Coronary artery (tissue), 2 donors: ENCODE measurements around the gene CAMTA1.

Experiments
- DNase-seq: peaks from one replicate; pipeline ENCODE4 v3.0.0-alpha.2; 2017; ENCODE audit warnings: low spot score
- H3K27ac ChIP-seq, 2 donors: fragments of 200-600 bp; sonication (generic); one replicate each; pipeline ENCODE4 v1.5.1; 2016 to 2019
- H3K4me3 ChIP-seq: fragments of 200-600 bp; sonication (generic); 2 replicates; pipeline ENCODE4 v1.5.1; 2016; ENCODE audit warnings: mild to moderate bottlenecking, moderate library complexity
- CTCF ChIP-seq: fragments of 200-600 bp; sonication (generic); IDR thresholded peaks from one replicate; pipeline ENCODE4 v1.5.1; 2019; ENCODE audit warnings: antibody characterized with exemption

Gene CAMTA1

DNA sequence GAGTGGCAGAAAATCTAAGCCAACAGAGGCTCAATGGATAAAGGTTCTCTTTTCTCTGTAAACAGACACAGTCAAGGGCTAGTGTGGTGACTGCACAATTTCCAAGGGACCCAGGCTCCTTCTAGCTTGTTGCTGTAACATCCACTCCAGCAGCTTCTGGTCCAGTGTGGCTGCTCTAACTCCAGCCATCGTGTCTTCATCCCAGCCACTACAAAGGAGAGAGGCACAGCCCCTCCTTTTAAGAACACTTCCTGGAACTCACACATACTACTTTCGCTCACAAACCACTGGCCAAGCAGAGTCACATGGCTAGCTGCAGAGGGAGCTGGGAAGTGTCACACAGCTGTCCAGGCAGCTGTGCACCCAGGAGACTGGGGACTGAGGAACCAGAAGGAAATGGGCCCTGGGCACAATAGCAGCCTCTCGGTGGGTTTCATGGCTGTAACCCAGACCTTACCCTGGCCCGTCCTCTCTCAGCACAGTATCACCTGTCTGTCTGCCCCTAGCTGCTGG lies 797.3 kb downstream of the CAMTA1 start:
- no peak overlapping the region for H3K27ac ChIP-seq
- no peak overlapping the region for H3K4me3 ChIP-seq
- no peak for DNase-seq
- TF ChIP-seq CTCF: no peak

DNA sequence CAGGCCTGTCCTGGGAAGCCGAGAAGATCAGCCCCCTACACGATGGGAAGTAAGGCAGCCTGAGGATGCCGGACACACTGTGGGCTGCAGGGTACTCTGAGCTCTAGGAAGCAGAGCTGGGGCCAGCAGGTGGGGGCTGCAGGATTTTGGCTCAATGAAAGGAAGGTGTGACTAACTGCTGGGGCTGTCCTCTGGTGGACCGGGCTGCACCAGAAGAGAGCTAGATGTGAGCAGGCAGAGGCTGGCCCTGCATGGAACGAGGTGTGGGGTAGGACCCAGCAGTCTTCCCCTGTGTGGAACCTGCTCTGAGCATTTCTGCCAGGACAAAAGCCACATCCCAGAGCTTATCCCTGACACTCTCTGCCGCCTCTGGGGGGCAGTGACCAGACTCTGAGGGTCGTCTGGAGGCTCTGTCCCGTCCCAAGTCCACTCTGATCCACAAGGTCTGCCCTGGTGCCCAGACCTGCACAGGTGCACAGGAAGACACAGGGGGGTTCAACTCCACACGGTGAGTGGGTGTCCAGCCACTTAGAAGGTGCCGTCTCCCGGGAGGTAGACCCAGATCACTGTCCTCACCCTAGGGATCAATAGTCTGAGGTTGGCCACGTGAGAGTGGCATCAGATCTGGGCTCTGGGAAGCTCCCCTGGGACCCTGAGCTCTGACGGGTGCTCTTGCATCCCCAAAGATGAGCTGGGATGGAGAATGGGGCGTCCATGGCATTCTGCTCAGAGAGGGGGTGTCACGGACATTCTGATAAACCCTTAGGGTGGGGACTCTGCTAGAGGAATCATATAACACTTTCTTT lies 798.2 kb downstream of the CAMTA1 start:
- H3K27ac ChIP-seq: no peak overlapping the region
- H3K4me3 ChIP-seq: no peak overlapping the region
- TF ChIP-seq CTCF: no peak
- DNase-seq: no peak

DNA sequence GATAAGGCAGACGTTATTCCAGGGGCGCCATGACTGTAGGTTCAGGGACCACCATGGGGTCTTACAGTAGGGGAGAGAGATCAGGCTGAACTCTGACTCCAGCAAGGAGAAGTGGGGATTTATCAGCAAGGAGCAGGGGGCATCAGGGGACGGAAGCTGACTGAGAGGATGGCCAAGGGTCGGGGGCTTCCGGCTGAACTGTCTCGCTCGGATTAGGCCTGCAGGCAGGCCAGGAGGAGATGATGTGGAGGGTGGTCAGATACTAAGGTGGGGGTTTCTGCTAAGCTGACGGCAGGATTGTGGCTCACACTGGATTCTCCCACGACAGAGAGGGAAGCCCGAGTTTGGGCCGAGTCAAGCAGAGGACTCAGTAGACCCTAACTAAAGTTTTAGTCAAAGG lies 798.9 kb downstream of the CAMTA1 start:
- no peak overlapping the region for H3K4me3 ChIP-seq
- H3K27ac ChIP-seq: no peak overlapping the region
- TF ChIP-seq CTCF: no peak
- no peak for DNase-seq

DNA sequence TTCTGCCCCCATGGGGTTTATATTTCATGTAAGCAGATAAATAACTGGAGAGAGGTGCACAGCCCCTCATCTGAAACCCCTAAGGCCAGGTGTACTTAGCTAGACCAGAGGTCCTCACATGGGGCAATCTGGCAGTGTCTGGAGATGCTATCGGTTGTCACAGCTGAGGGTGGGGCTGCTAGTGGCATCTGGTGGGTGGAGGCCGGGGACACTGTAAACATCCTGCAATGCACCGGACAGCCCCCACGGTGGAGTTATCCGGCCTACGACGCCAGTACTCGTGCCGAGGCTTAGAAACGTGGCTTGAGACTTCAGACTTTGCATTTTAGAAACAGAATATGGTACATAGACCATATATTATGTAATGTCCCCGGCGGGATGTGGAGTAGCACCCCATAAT lies 799.4 kb downstream of the CAMTA1 start:
- TF ChIP-seq CTCF: no peak
- H3K27ac ChIP-seq: no peak overlapping the region
- no peak for DNase-seq
- no peak overlapping the region for H3K4me3 ChIP-seq

DNA sequence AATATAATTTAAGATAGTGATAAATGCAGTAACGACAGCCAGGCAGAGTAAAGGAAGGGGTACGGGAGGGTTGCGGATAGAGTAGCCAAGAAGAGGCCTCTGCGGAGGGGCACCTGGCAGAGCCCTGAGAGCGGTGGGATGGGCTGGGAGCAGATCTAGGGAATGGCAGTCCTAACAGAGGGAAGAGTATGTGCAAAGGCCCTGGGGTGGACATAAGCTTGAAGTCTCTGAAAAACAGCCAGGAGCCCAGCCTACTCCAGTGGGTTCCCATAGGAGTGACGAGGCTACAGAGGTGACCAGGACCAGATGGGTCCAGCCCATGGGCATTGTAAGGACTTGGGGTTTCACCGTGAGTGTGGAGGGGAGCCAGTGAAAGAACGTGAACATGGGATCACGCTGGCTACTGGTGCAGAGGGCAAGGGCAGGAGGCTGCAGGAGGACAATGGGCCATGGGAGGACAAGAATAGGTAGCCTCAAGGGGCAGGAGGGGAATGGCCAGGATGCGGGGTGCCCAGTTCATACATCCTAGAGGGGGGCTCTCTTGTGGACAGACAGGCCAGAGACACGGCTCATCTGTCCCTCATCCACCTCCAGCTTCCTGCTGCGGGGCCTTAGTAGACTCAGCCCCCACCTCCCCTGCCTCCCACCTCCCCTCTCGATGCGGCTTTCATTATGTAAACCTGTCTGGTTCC lies 800.1 kb downstream of the CAMTA1 start:
- no peak for DNase-seq
- no peak for TF ChIP-seq CTCF
- H3K27ac ChIP-seq: no peak overlapping the region
- no peak overlapping the region for H3K4me3 ChIP-seq

- DNase-seq: no peak
- no peak overlapping the region for H3K27ac ChIP-seq
- H3K4me3 ChIP-seq: no peak overlapping the region
- TF ChIP-seq CTCF: no peak
Measured at GRCh38 chr1:7586031-7586941, 801.0 kb downstream of the CAMTA1 start.
